Measurements from ENCODE around the gene HEPN1. TPM values are rescaled to one million over a fixed set of nuclear protein-coding genes. Genes with fewer than 3 reads are reported as not detected.

The HEPN1 gene
- polyA plus RNA-seq, 1 donor: not detected

DNA sequence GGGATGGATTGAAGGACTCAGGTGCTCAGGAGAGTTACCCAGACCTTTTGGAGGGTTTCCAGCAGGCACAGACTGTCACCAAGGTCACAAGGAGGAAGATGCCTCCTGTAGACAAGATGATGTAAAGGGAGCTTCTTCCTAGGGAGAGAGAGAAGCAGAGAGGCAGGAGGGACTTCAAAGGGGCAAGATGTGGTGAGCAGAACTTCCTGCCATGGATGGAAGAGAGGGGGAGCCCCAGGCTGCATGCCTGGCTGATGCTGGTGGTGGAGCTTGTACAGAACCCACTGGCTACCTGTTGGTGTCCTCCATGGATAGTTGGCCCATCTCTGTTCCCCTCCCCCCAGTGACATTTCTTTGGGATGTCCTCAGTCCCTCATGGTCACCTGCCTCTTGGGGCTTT lies 4.2 kb downstream of the HEPN1 start:
- no peak for DNase-seq
- H3K27ac ChIP-seq (ENCODE audit: low read length): no peak overlapping the region
- H3K9me3 ChIP-seq (ENCODE audit: control insufficient read depth, low read depth, low read length): no peaks in the 10 kb centered on the region
- H3K27me3 ChIP-seq (ENCODE audit: control insufficient read depth, insufficient read depth, low read length): peaks cover 41% of the 10 kb centered on the region
- H3K4me3 ChIP-seq (ENCODE audit: low read length): no peak overlapping the region
- H3K36me3 ChIP-seq (ENCODE audit: control insufficient read depth, insufficient read depth, low read length): no peaks in the 10 kb centered on the region
- peaks cover 4% of the 10 kb centered on the region for H3K4me1 ChIP-seq (ENCODE audit: control insufficient read depth, insufficient read depth, low read length)

DNA sequence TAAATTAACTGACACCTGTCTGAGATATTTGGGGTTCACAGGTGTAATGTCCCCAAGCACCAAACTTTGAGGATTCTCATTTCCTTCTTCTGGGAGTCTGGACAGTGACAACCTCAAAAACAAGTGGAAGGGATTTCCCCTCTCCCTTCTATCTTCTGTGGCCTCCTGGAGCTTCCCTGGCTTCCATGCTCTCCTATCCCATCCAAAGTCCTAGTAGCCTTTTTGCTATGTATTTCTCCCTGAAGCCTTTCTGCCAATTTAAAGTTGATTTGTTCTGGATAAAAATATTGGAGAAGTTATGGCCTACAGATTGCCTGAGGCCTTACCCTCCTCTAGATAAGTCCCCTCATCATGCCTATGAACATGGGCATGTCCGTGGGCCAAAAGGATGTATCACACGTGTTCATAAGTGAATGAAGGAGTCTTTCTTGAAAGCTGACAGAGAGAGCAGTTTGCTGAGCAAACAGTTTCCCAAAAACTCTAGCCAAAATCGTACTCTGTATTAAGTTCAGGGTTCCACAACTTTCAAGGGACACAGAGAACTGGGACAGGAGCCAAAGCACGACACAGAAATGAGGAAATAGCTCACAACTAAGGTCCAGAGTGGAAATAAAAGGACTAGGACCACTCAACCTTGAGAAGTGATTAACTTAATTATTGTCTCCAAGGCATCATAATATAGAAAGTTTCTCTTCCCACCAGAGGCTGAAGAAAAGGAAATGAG lies 10.1 kb downstream of the HEPN1 start:
- no peak for DNase-seq

DNA sequence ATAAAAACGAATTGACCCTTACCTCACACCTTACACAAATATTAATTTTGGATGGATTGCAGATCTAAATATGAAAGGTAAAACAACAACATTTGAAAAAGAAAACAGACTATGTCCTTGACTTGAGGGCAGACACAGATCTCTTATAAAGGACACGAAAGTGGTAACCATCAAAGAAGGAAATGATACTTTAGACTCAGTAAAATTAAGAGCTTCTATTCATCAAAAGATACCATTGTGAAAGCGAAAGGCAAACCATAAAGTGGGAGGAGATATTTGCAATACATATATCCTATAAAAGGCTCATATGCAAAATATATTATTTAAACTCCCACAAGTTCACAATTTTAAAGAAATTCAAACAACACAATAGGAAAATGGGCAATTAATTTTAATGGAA lies 11.7 kb downstream of the HEPN1 start:
- H3K4me3 ChIP-seq (ENCODE audit: low read length): no peak overlapping the region
- 100% methylated on average over 1 of the region's 3 CpGs for WGBS (ENCODE audit: insufficient coverage, low lambda C conversion rate)
- H3K9me3 ChIP-seq (ENCODE audit: control insufficient read depth, low read depth, low read length): no peaks in the 10 kb centered on the region
- no peak for DNase-seq
- peaks cover under 1% of the 10 kb centered on the region for H3K27me3 ChIP-seq (ENCODE audit: control insufficient read depth, insufficient read depth, low read length)
- H3K36me3 ChIP-seq (ENCODE audit: control insufficient read depth, insufficient read depth, low read length): no peaks in the 10 kb centered on the region
- no peaks in the 10 kb centered on the region for H3K4me1 ChIP-seq (ENCODE audit: control insufficient read depth, insufficient read depth, low read length)
- no peak overlapping the region for H3K27ac ChIP-seq (ENCODE audit: low read length)

More for the DNA sequence above, 10.1 kb downstream of the HEPN1 start:
- WGBS (ENCODE audit: insufficient coverage, low lambda C conversion rate): no CpG with 5 or more reads among the region's 4 CpGs
- H3K4me1 ChIP-seq (ENCODE audit: control insufficient read depth, insufficient read depth, low read length): no peaks in the 10 kb centered on the region
- peaks cover 2% of the 10 kb centered on the region for H3K27me3 ChIP-seq (ENCODE audit: control insufficient read depth, insufficient read depth, low read length)
- H3K27ac ChIP-seq (ENCODE audit: low read length): no peak overlapping the region
- H3K9me3 ChIP-seq (ENCODE audit: control insufficient read depth, low read depth, low read length): no peaks in the 10 kb centered on the region
- H3K36me3 ChIP-seq (ENCODE audit: control insufficient read depth, insufficient read depth, low read length): no peaks in the 10 kb centered on the region
- no peak overlapping the region for H3K4me3 ChIP-seq (ENCODE audit: low read length)

DNA sequence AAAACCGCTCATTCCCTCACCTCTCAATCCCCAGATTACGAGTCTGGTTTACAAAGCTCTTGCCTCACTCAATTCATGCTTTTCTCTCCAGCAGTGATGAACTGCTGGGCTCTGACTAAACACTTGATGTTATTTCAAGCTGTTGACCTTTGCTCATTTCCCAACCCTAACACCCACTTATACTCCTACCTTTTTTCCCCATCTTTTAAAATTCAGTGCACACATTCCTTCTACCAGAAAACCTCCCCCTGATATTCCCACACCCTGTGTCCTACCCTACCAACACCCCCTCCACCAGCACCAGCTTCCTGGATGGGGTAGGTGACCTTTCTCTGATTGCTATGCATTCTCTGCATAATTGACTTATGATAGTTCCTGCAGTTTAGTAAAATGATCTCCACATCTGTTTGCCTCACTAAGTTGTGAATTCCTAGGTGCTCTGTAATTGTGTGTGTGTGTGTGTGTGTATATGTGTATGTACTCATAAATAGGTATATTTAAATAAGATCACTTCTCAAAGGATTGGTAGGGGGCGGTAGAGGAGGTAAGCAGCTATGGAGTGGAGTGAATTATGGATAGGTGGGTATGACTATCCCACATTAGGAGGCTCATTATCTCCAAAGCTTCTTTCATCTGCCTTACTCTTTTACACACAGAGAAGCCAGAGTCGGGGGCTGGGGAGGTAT lies 16.0 kb downstream of the HEPN1 start:
- Histone ChIP-seq H3K27me3 (ENCODE audit: control insufficient read depth, insufficient read depth, low read length) (peaks cover 5% of the 10 kb centered on the region), H3K36me3 (ENCODE audit: control insufficient read depth, insufficient read depth, low read length) (no peaks in the 10 kb centered on the region), H3K9me3 (ENCODE audit: control insufficient read depth, low read depth, low read length) (no peaks in the 10 kb centered on the region), H3K4me1 (ENCODE audit: control insufficient read depth, insufficient read depth, low read length) (no peaks in the 10 kb centered on the region), H3K4me3 (ENCODE audit: low read length) (no peak overlapping the region), H3K27ac (ENCODE audit: low read length) (no peak overlapping the region)
- WGBS (ENCODE audit: insufficient coverage, low lambda C conversion rate): no CpG with 5 or more reads among the region's 4 CpGs
- DNase-seq: peak in 1 of 2 donors; percentile 38

DNA sequence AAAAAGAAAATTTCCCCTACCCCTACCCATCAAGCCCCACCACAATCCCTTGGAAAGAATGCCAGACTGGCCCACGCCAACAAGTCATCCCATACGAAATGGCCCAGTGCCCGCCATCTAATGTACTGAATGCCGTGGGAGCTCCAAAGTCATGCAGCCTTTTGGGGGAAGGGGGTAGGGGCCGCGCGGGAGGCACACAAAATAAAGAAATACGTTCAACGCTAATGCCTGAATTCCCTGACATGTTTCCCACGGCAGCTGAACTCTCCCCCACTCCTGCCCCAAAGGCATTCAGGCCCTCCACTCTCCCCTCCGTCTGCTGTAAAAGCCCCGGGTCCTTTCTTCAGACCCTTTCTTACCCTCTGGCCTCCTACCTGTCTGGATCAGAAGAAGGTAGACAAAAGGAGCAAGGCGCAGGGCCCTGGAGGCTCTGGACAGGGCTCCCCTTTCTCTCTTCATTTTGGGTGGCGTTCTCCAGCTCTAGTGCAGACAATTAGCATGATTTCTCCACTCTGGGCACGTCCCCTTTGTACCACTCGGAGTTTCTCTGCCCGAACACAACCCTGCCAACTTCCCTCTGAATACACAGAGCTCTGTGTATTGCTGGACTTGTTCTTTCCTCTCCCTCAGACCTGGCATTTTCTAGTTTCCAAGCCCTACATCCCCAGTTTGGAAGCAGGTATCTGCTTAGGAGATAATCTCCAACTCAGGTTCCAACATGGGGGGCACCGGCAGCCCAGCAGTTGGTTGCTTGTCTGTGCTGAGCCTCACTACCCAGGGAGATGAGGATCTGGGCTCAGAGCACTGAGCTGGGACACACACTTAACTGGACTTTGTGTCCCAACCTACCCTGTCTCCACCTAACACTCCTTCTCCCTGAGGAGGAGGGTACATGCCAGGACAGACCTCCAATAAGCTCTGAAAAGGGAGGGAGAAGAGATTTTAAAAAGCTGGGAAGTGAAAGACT lies 16.8 kb downstream of the HEPN1 start, which contains the start of gene HEPACAM:
Gene HEPACAM, minus strand, starts transcription at position 500 of the 967 bp plus-strand sequence. Its CDS starts 41 bp downstream, at position 459.
- DNase-seq: no peak
- no peaks in the 10 kb centered on the region for H3K36me3 ChIP-seq (ENCODE audit: control insufficient read depth, insufficient read depth, low read length)
- no peak within 1 kb of the TSS for H3K4me3 ChIP-seq (ENCODE audit: low read length)
- no peak within 1 kb of the TSS for H3K27ac ChIP-seq (ENCODE audit: low read length)
- 91% methylated on average over 7 of the region's 18 CpGs for WGBS (ENCODE audit: insufficient coverage, low lambda C conversion rate)
- no peaks in the 10 kb centered on the region for H3K9me3 ChIP-seq (ENCODE audit: control insufficient read depth, low read depth, low read length)
- peaks cover 5% of the 10 kb centered on the region for H3K27me3 ChIP-seq (ENCODE audit: control insufficient read depth, insufficient read depth, low read length)
- H3K4me1 ChIP-seq (ENCODE audit: control insufficient read depth, insufficient read depth, low read length): no peaks in the 10 kb centered on the region

DNA sequence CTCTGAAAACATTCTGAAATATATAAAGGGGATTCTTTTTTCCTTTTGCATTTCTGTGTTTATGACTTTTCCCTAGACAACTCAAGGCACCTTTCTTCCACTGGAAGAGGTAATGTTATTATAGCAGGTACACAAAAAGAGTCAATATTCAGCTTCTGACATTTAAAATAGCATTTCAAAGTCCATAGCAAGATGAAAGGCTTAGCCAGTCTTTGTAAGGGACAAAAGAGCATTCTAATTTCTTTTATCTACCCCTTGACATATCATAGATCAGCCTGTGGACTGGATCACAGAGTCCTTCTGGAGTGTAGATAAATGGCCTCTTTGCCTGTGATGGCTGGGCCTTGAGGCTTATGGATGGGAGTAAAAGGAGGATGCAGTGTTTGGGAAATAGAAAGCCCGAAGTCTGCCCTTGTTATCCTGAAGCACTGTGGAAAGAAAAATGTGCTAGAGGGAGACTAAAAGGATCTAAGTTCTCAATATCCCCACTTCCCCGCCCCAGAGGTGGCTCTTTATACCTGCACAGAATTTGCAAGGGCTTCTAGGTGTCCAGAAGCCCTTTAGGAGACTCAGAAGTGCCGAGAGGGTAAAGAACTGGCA lies 18.4 kb downstream of the HEPN1 start:
- Histone ChIP-seq H3K4me1 (ENCODE audit: control insufficient read depth, insufficient read depth, low read length) (no peaks in the 10 kb centered on the region), H3K27ac (ENCODE audit: low read length) (no peak overlapping the region), H3K9me3 (ENCODE audit: control insufficient read depth, low read depth, low read length) (no peaks in the 10 kb centered on the region), H3K27me3 (ENCODE audit: control insufficient read depth, insufficient read depth, low read length) (peaks cover 5% of the 10 kb centered on the region), H3K36me3 (ENCODE audit: control insufficient read depth, insufficient read depth, low read length) (no peaks in the 10 kb centered on the region), H3K4me3 (ENCODE audit: low read length) (no peak overlapping the region)
- WGBS (ENCODE audit: insufficient coverage, low lambda C conversion rate): no CpG with 5 or more reads among the region's 3 CpGs
- DNase-seq: no peak

DNA sequence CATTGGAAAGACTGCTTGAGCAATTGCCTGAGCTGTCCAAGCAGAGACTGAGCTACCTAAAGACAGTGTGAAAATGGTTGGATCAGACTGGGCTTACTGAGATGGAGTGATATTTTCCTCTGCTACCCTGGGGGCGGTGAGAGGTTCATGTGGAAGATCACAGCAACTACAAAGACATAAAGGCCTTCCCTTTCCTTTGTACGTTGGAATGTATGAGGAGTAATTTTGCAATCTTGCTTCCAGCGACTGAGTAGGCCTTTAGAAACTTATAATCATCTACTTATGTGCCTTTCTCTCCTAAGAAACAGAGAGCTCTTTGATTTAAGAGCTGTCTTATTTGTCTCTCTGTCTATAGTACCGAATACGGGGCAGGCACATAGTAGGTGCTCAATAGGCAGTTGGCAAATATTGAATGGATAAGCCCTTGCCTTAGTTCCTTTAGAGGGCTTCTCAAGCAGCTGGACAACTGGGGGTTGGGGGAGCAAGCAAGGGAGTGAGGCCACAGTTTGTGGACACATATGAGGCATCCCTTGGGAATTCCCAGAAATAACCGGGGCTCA lies 19.2 kb downstream of the HEPN1 start:
- 80% methylated on average over 1 of the region's 6 CpGs for WGBS (ENCODE audit: insufficient coverage, low lambda C conversion rate)
- Histone ChIP-seq H3K27ac (ENCODE audit: low read length) (no peak overlapping the region), H3K36me3 (ENCODE audit: control insufficient read depth, insufficient read depth, low read length) (no peaks in the 10 kb centered on the region), H3K4me1 (ENCODE audit: control insufficient read depth, insufficient read depth, low read length) (no peaks in the 10 kb centered on the region), H3K27me3 (ENCODE audit: control insufficient read depth, insufficient read depth, low read length) (peaks cover 5% of the 10 kb centered on the region), H3K4me3 (ENCODE audit: low read length) (no peak overlapping the region), H3K9me3 (ENCODE audit: control insufficient read depth, low read depth, low read length) (no peaks in the 10 kb centered on the region)
- no peak for DNase-seq

DNA sequence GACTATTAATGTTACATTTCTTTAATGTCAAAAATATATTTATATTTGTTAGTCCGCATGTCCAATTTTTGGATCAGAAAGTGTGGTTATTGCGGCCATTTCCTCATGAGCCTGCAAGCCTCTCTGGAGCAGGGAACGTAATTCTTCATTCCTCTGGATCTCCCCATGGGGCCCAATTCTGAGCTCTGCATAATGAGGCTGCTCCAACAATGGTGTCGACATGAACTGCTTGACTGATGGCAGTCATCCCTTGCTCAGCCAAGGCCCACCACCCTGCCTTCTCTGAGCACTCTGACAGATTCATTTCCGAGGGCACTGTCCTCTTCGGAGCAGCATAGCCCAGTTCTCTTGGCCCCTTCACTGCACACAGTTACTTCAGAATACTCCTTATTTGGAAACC lies 19.9 kb downstream of the HEPN1 start:
- no peak overlapping the region for H3K4me3 ChIP-seq (ENCODE audit: low read length)
- no peak overlapping the region for H3K27ac ChIP-seq (ENCODE audit: low read length)
- no peak for DNase-seq
- no peaks in the 10 kb centered on the region for H3K36me3 ChIP-seq (ENCODE audit: control insufficient read depth, insufficient read depth, low read length)
- WGBS (ENCODE audit: insufficient coverage, low lambda C conversion rate): no CpG with 5 or more reads among the region's 6 CpGs
- H3K4me1 ChIP-seq (ENCODE audit: control insufficient read depth, insufficient read depth, low read length): peaks cover 3% of the 10 kb centered on the region
- H3K27me3 ChIP-seq (ENCODE audit: control insufficient read depth, insufficient read depth, low read length): peaks cover 5% of the 10 kb centered on the region
- no peaks in the 10 kb centered on the region for H3K9me3 ChIP-seq (ENCODE audit: control insufficient read depth, low read depth, low read length)

DNA sequence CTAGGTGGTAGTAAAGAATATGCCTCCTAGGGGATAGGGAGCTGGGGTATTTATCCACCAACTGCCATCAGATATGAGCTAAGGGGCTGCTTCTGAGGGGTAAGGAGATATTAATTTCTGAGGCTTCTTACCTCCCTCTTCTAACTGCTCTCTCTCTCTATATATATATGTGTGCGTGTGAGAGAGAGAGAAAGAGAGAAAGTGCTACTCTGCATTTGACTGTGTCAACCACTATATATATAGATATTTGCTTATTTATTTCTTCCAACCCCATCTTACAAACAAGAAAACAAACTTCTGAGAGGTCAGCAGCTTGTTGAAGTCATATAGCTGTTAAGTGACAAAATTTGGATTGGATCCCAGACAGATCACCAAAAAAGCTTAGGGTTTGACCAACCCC lies 22.7 kb downstream of the HEPN1 start:
- H3K4me1 ChIP-seq (ENCODE audit: control insufficient read depth, insufficient read depth, low read length): peaks cover 3% of the 10 kb centered on the region
- no CpG with 5 or more reads among the region's 1 CpG for WGBS (ENCODE audit: insufficient coverage, low lambda C conversion rate)

More for the DNA sequence above, 22.7 kb downstream of the HEPN1 start:
- H3K4me3 ChIP-seq (ENCODE audit: low read length): no peak overlapping the region
- no peak for DNase-seq
- H3K27me3 ChIP-seq (ENCODE audit: control insufficient read depth, insufficient read depth, low read length): peaks cover under 1% of the 10 kb centered on the region
- H3K9me3 ChIP-seq (ENCODE audit: control insufficient read depth, low read depth, low read length): no peaks in the 10 kb centered on the region
- no peak overlapping the region for H3K27ac ChIP-seq (ENCODE audit: low read length)
- no peaks in the 10 kb centered on the region for H3K36me3 ChIP-seq (ENCODE audit: control insufficient read depth, insufficient read depth, low read length)
